ENCODE data around the gene WAS.
A peak's percentile ranks its signal among the peaks of the same experiment; 100 is the strongest.
"Not testable (repeated sequence)": the region's sequence is repeated elsewhere in the genome, so short reads cannot be mapped to it uniquely, and the experiment has no call there.

WAS gene

GRCh38 chrX:48665991-48666390 is 17.6 kb upstream of the WAS start:
- no peaks in the 10 kb centered on the region for H3K27me3 ChIP-seq (ENCODE audit: insufficient read depth, poor library complexity, severe bottlenecking)
- no peak for TF ChIP-seq CTCF (IDR thresholded peaks at IDR 0.05; ENCODE audit: poor library complexity, severe bottlenecking)
- H3K36me3 ChIP-seq (ENCODE audit: low read depth): no peaks in the 10 kb centered on the region
- no peak overlapping the region for H3K4me3 ChIP-seq (ENCODE audit: severe bottlenecking)
- no peak overlapping the region for H3K27ac ChIP-seq (ENCODE audit: poor library complexity, severe bottlenecking)
- no peaks in the 10 kb centered on the region for H3K9me3 ChIP-seq (ENCODE audit: severe bottlenecking)
- DNase-seq (ENCODE audit: low spot score) (no peak), ATAC-seq (ENCODE audit: low read depth) (no peak)
- H3K4me1 ChIP-seq (ENCODE audit: insufficient read depth, poor library complexity, severe bottlenecking): no peaks in the 10 kb centered on the region

GRCh38 chrX:48666649-48667048 is 16.9 kb upstream of the WAS start:
- no peaks in the 10 kb centered on the region for H3K4me1 ChIP-seq (ENCODE audit: insufficient read depth, poor library complexity, severe bottlenecking)

GRCh38 chrX:48667509-48667908 is 16.1 kb upstream of the WAS start:
- H3K27ac ChIP-seq (ENCODE audit: poor library complexity, severe bottlenecking): no peak overlapping the region
- H3K4me3 ChIP-seq (ENCODE audit: severe bottlenecking): no peak overlapping the region
- TF ChIP-seq CTCF (IDR thresholded peaks at IDR 0.05; ENCODE audit: poor library complexity, severe bottlenecking): no peak
- H3K9me3 ChIP-seq (ENCODE audit: severe bottlenecking): no peaks in the 10 kb centered on the region
- DNase-seq (ENCODE audit: low spot score): no peak
- no peak for ATAC-seq (ENCODE audit: low read depth)
- no peaks in the 10 kb centered on the region for H3K4me1 ChIP-seq (ENCODE audit: insufficient read depth, poor library complexity, severe bottlenecking)
- no peaks in the 10 kb centered on the region for H3K27me3 ChIP-seq (ENCODE audit: insufficient read depth, poor library complexity, severe bottlenecking)
- H3K36me3 ChIP-seq (ENCODE audit: low read depth): no peaks in the 10 kb centered on the region

More at GRCh38 chrX:48666649-48667048, 16.9 kb upstream of the WAS start:
- no peaks in the 10 kb centered on the region for H3K36me3 ChIP-seq (ENCODE audit: low read depth)
- H3K27me3 ChIP-seq (ENCODE audit: insufficient read depth, poor library complexity, severe bottlenecking): no peaks in the 10 kb centered on the region
- no peaks in the 10 kb centered on the region for H3K9me3 ChIP-seq (ENCODE audit: severe bottlenecking)
- H3K4me3 ChIP-seq (ENCODE audit: severe bottlenecking): no peak overlapping the region
- no peak for DNase-seq (ENCODE audit: low spot score)
- no peak for ATAC-seq (ENCODE audit: low read depth)
- H3K27ac ChIP-seq (ENCODE audit: poor library complexity, severe bottlenecking): no peak overlapping the region
- TF ChIP-seq CTCF (IDR thresholded peaks at IDR 0.05; ENCODE audit: poor library complexity, severe bottlenecking): no peak

- not testable (repeated sequence) for H3K4me1 ChIP-seq (ENCODE audit: insufficient read depth, poor library complexity, severe bottlenecking); ATAC-seq (ENCODE audit: low read depth); H3K27me3 ChIP-seq (ENCODE audit: insufficient read depth, poor library complexity, severe bottlenecking); H3K27ac ChIP-seq (ENCODE audit: poor library complexity, severe bottlenecking); DNase-seq (ENCODE audit: low spot score); H3K4me3 ChIP-seq (ENCODE audit: severe bottlenecking); H3K9me3 ChIP-seq (ENCODE audit: severe bottlenecking); H3K36me3 ChIP-seq (ENCODE audit: low read depth)
These were observed 15.4 kb upstream of the WAS start for GRCh38 chrX:48668187-48668586.

GRCh38 chrX:48676106-48676892 is 7.3 kb upstream of the WAS start:
- H3K27ac ChIP-seq (ENCODE audit: poor library complexity, severe bottlenecking): peak overlapping the region; percentile 37

More at GRCh38 chrX:48676106-48676892, 7.3 kb upstream of the WAS start:
- no peaks in the 10 kb centered on the region for H3K36me3 ChIP-seq (ENCODE audit: low read depth)
- peak; percentile 94 for ATAC-seq (ENCODE audit: low read depth)
- H3K4me3 ChIP-seq (ENCODE audit: severe bottlenecking): peak overlapping the region; percentile 56
- no peak for TF ChIP-seq CTCF (IDR thresholded peaks at IDR 0.05; ENCODE audit: poor library complexity, severe bottlenecking)
- H3K9me3 ChIP-seq (ENCODE audit: severe bottlenecking): no peaks in the 10 kb centered on the region
- peak; percentile 79 for DNase-seq (ENCODE audit: low spot score)
- no peaks in the 10 kb centered on the region for H3K27me3 ChIP-seq (ENCODE audit: insufficient read depth, poor library complexity, severe bottlenecking)
- no peaks in the 10 kb centered on the region for H3K4me1 ChIP-seq (ENCODE audit: insufficient read depth, poor library complexity, severe bottlenecking)
